Panc1 (cell line): ENCODE data around the gene CCDC57. TPM values are rescaled to one million over a fixed set of nuclear protein-coding genes. Genes with fewer than 3 reads are reported as not detected.

Experiments used
- microRNA-seq: library from miRNA; unstranded; fragments of <30 nt; microRNA quantifications from one replicate; pipeline ENCODE4 v1.1.0, GENCODE V29; 2020; ENCODE audit not compliant: unreplicated experiment
- total RNA-seq: library from RNA; stranded (reverse); gene quantifications from one replicate; pipeline ENCODE4 v1.2.1, GENCODE V29; 2021; ENCODE audit not compliant: unreplicated experiment

The CCDC57 gene
- total RNA-seq, 1 experiment from 2014 or later, result 63.6 TPM

Small RNA genes within 50 kb of the gene (microRNA-seq; reads per million reads assigned to microRNA genes)
- 3.5 reads per million, percentile 5 among the genes with 10 or more reads in this experiment for gene MIR6787

Other genes with a start within 250 kb of the CCDC57 start
- 64.7 TPM for gene ASPSCR1, start 235.2 kb downstream of the CCDC57 start, total RNA-seq
- gene CENPX, start 190.0 kb downstream of the CCDC57 start, total RNA-seq, result 187 TPM
- gene LRRC45, start 189.5 kb downstream of the CCDC57 start, total RNA-seq, result 29.9 TPM
- 39.4 TPM for gene RAC3, start 181.2 kb downstream of the CCDC57 start, total RNA-seq
- 128 TPM for gene DCXR, start 175.1 kb downstream of the CCDC57 start, total RNA-seq
- gene RFNG, start 161.0 kb downstream of the CCDC57 start, total RNA-seq, result 43.4 TPM
- 175 TPM for gene GPS1, start 160.9 kb downstream of the CCDC57 start, total RNA-seq
- 115 TPM for gene DUS1L, start 147.0 kb downstream of the CCDC57 start, total RNA-seq
- gene FASN, start 114.6 kb downstream of the CCDC57 start, total RNA-seq, result 956 TPM
- 581 TPM for gene SLC16A3, start 16.2 kb upstream of the CCDC57 start, total RNA-seq
- gene CSNK1D, start 60.9 kb upstream of the CCDC57 start, total RNA-seq, result 234 TPM
- gene CD7, start 104.8 kb upstream of the CCDC57 start, total RNA-seq, result 0.77 TPM
- gene SECTM1, start 120.9 kb upstream of the CCDC57 start, total RNA-seq, result 5.4 TPM
- 0.21 TPM for gene TEX19, start 146.4 kb upstream of the CCDC57 start, total RNA-seq
- gene UTS2R, start 158.9 kb upstream of the CCDC57 start, total RNA-seq, result 0.39 TPM
- gene HEXD, start 205.5 kb upstream of the CCDC57 start, total RNA-seq, result 25.6 TPM
- 53.9 TPM for gene OGFOD3, start 205.7 kb upstream of the CCDC57 start, total RNA-seq
- gene CYBC1, start 237.9 kb upstream of the CCDC57 start, total RNA-seq, result 174 TPM
- gene NARF, start 245.9 kb upstream of the CCDC57 start, total RNA-seq, result 60.9 TPM